Astrocyte of the cerebellum (primary cell): Measurements from ENCODE around the gene SLC9A9.

Source experiments
- DNase-seq: peaks from one replicate; pipeline ENCODE4 v3.0.0-alpha.2; 2011; ENCODE audit warnings: low read depth
- H3K4me3 ChIP-seq: 2 replicates; pipeline ENCODE4 v1.5.1; 2011; ENCODE audit warnings: mild to moderate bottlenecking, low read depth, low read length, moderate library complexity
- in situ Hi-C: cut with HindIII; loops from 2 replicates; pipeline ENCODE4 v1.10.0; 2017; ENCODE audit warnings: low sequenced_read_pairs
- TF ChIP-seq, protein P1 (sequence below): IDR thresholded peaks from 2 replicates; pipeline ENCODE4 v1.5.1; 2012; ENCODE audit warnings: low read length, low read depth, moderate library complexity, mild to moderate bottlenecking; ENCODE audit errors: missing control alignments

The SLC9A9 gene

GRCh38 chr3:143234526-143234925 is 613.7 kb downstream of the SLC9A9 start:
- TF ChIP-seq, protein P1, sequence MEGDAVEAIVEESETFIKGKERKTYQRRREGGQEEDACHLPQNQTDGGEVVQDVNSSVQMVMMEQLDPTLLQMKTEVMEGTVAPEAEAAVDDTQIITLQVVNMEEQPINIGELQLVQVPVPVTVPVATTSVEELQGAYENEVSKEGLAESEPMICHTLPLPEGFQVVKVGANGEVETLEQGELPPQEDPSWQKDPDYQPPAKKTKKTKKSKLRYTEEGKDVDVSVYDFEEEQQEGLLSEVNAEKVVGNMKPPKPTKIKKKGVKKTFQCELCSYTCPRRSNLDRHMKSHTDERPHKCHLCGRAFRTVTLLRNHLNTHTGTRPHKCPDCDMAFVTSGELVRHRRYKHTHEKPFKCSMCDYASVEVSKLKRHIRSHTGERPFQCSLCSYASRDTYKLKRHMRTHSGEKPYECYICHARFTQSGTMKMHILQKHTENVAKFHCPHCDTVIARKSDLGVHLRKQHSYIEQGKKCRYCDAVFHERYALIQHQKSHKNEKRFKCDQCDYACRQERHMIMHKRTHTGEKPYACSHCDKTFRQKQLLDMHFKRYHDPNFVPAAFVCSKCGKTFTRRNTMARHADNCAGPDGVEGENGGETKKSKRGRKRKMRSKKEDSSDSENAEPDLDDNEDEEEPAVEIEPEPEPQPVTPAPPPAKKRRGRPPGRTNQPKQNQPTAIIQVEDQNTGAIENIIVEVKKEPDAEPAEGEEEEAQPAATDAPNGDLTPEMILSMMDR = no peak
- in situ Hi-C loops = no loop called here
- DNase-seq = no peak
- H3K4me3 ChIP-seq = no peak overlapping the region

- TF ChIP-seq, protein P1 = no peak
- in situ Hi-C loops = no loop called here
- H3K4me3 ChIP-seq = no peak overlapping the region
- no peak for DNase-seq
These were observed 615.3 kb downstream of the SLC9A9 start for GRCh38 chr3:143232981-143233380.

GRCh38 chr3:143228405-143228804 is 619.9 kb downstream of the SLC9A9 start:
- in situ Hi-C loops = no loop called here
- TF ChIP-seq, protein P1 = no peak
- DNase-seq = no peak
- no peak overlapping the region for H3K4me3 ChIP-seq

DNA sequence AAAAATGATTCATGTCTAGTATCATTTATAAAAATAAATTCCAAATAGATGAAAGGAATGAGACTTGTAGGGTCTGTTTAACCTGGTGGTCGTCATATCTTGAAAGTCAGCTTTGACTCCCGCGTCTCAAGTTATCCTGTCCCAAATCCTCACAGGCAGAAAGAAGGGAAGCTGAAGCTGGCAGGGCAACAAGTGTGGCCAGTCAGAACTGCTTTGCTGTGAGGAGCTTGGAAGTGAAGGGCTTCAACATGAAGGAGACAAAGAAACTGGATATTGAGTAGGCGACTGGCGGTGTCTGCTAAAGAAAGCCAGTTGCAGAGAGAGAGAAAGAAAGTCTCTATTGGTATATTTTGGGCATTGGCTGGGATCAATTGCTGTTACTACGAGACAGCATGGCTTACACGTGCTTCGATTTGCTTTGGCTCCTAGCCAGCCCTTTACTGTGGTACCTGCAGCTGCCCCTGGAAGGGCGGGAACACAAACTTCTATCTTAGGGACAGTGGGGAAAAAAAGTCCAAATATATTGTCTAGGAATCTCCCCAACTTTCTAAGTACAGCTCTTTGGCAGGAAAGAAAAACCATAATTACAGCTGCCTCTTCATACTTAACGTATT is 621.5 kb downstream of the SLC9A9 start:
- no peak overlapping the region for H3K4me3 ChIP-seq
- DNase-seq = no peak
- TF ChIP-seq, protein P1 = no peak
- in situ Hi-C loops = no loop called here

DNA sequence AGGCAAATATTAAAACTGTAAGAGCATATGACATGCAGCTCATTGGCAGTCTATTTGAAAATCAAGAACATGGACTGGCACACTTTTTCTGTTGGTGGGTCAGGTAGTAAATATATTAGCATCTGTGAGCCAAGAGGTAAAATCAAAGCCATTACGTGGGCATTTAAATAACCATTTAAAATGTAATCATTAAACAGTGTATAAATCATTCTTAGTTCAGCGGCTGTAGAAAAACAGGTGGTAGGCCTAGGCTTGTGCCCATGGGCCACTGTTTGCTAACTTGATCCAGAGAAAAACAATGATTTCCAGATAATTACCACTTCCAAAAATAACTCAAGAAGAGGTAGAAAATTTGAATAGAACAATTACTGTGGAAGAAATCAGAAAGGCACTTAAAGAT is 623.6 kb downstream of the SLC9A9 start:
- TF ChIP-seq, protein P1 = no peak
- DNase-seq = no peak
- no peak overlapping the region for H3K4me3 ChIP-seq
- in situ Hi-C loops = no loop called here

GRCh38 chr3:143222981-143223380 is 625.3 kb downstream of the SLC9A9 start:
- TF ChIP-seq, protein P1 = no peak
- no peak overlapping the region for H3K4me3 ChIP-seq
- in situ Hi-C loops = no loop called here
- DNase-seq = no peak
